Astrocyte (in vitro differentiated cells and primary cell): ENCODE measurements around the gene PRSS36. TPM values are rescaled to one million over a fixed set of nuclear protein-coding genes. Genes with fewer than 3 reads are reported as not detected.

Experiments
- DNase-seq: peaks from one replicate; pipeline ENCODE4 v3.0.0-alpha.2; 2010; ENCODE audit warnings: low read depth
- FAIRE-seq: peaks from 2 replicates; lab custom pipeline; 2011; peaks lifted over from hg19 to GRCh38; lab: Jason Lieb, UNC
- H2AFZ ChIP-seq: 2 replicates; pipeline ENCODE4 v1.6.0; 2012; ENCODE audit warnings: low read depth, low read length, inconsistent platforms
- H3K27ac ChIP-seq: 2 replicates; pipeline ENCODE4 v1.5.1; 2011; ENCODE audit warnings: low read depth, low read length, inconsistent platforms
- H3K27me3 ChIP-seq: 2 replicates; pipeline ENCODE4 v1.6.0; 2011; ENCODE audit warnings: low read length, inconsistent platforms; ENCODE audit not compliant: insufficient read depth
- H3K36me3 ChIP-seq: 2 replicates; pipeline ENCODE4 v1.5.1; 2011; ENCODE audit warnings: low read length, inconsistent platforms; ENCODE audit not compliant: insufficient read depth
- H3K4me1 ChIP-seq: 2 replicates; pipeline ENCODE4 v1.5.1; 2011; ENCODE audit warnings: low read length, inconsistent platforms; ENCODE audit not compliant: insufficient read depth
- H3K4me2 ChIP-seq: 2 replicates; pipeline ENCODE4 v1.6.0; 2012; ENCODE audit warnings: low read length, inconsistent platforms
- H3K4me3 ChIP-seq: 2 replicates; pipeline ENCODE4 v1.5.1; 2011; ENCODE audit warnings: low read depth, mild to moderate bottlenecking, low read length, inconsistent platforms; ENCODE audit not compliant: insufficient read depth
- H3K79me2 ChIP-seq: 2 replicates; pipeline ENCODE4 v1.6.0; 2012; ENCODE audit warnings: mild to moderate bottlenecking, low read length, inconsistent platforms; ENCODE audit not compliant: insufficient read depth
- H3K9ac ChIP-seq: 2 replicates; pipeline ENCODE4 v1.6.0; 2012; ENCODE audit warnings: mild to moderate bottlenecking, low read length, inconsistent platforms
- H3K9me3 ChIP-seq: 2 replicates; pipeline ENCODE4 v1.5.1; 2012; ENCODE audit warnings: low read depth, mild to moderate bottlenecking, low read length, inconsistent platforms; ENCODE audit not compliant: insufficient read depth
- H4K20me1 ChIP-seq: 2 replicates; pipeline ENCODE4 v1.6.0; 2012; ENCODE audit warnings: low read length, inconsistent platforms; ENCODE audit not compliant: insufficient read depth
- H3K27ac Mint-ChIP-seq: one replicate; pipeline ENCODE4 v1.8.0; 2021; ENCODE audit warnings: mild to moderate bottlenecking, mixed read lengths; ENCODE audit not compliant: unreplicated experiment
- H3K27me3 Mint-ChIP-seq: one replicate; pipeline ENCODE4 v1.8.0; 2021; ENCODE audit warnings: low read depth, mixed read lengths; ENCODE audit not compliant: unreplicated experiment
- H3K36me3 Mint-ChIP-seq: one replicate; pipeline ENCODE4 v1.8.0; 2021; ENCODE audit warnings: low read depth, mixed read lengths; ENCODE audit not compliant: unreplicated experiment
- H3K4me1 Mint-ChIP-seq: one replicate; pipeline ENCODE4 v1.8.0; 2021; ENCODE audit warnings: low read depth, mixed read lengths; ENCODE audit not compliant: unreplicated experiment
- H3K4me3 Mint-ChIP-seq: one replicate; pipeline ENCODE4 v1.8.0; 2021; ENCODE audit warnings: mild to moderate bottlenecking, moderate library complexity, mixed read lengths; ENCODE audit not compliant: unreplicated experiment
- H3K9me3 Mint-ChIP-seq: one replicate; pipeline ENCODE4 v1.8.0; 2021; ENCODE audit warnings: mild to moderate bottlenecking, mixed read lengths; ENCODE audit not compliant: unreplicated experiment
- CTCF ChIP-seq: IDR thresholded peaks from 2 replicates; pipeline ENCODE4 v1.5.1; 2011; ENCODE audit warnings: low read depth, mild to moderate bottlenecking, inconsistent platforms, low read length, moderate library complexity; ENCODE audit not compliant: insufficient read depth
- EZH2 ChIP-seq: IDR thresholded peaks from 2 replicates; pipeline ENCODE4 v1.6.1; 2012; ENCODE audit warnings: mild to moderate bottlenecking, low read length, inconsistent platforms; ENCODE audit not compliant: insufficient read depth
- total RNA-seq: library from RNA; stranded (reverse); gene quantifications from 2 replicates; pipeline ENCODE4 v1.2.1, GENCODE V29; 2021

The PRSS36 gene
- total RNA-seq, 1 donor from 2014 or later: 0.41 TPM

DNA sequence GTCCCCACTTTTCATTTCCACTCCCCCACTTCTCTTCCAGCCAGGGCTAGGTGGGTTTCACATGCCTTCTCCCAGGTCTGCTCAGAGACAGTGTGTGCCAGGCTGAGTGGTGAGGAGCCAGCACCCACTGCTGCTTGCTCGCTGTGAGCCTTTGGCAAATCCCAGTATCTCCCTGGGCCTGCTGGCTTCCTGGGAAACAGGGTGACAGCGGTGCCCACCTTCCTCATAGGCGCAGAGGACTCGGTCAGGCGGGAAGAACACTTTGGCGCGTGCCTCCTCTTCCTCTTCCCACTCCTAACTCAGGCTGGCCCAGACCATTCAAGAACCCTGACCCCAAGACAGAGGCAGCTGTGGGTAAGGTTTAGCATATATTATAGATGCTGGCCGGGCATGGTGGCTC lies 60.7 kb downstream of the PRSS36 start:
- H3K4me1 Mint-ChIP-seq: peaks cover 7% of the 10 kb centered on the region
- H3K27me3 ChIP-seq: no peaks in the 10 kb centered on the region
- H3K4me3 Mint-ChIP-seq: no peak overlapping the region
- no peak overlapping the region for H3K4me3 ChIP-seq
- no peaks in the 10 kb centered on the region for H3K27me3 Mint-ChIP-seq
- H3K79me2 ChIP-seq: peaks cover 47% of the 10 kb centered on the region
- no peaks in the 10 kb centered on the region for H3K9me3 ChIP-seq
- DNase-seq: no peak
- H4K20me1 ChIP-seq: peaks cover 27% of the 10 kb centered on the region
- H3K36me3 Mint-ChIP-seq: peaks cover 11% of the 10 kb centered on the region
- H2AFZ ChIP-seq: no peak overlapping the region
- H3K36me3 ChIP-seq: peaks cover 8% of the 10 kb centered on the region
- H3K9me3 Mint-ChIP-seq: no peaks in the 10 kb centered on the region
- FAIRE-seq: no peak
- H3K4me2 ChIP-seq: no peak overlapping the region
- peaks cover 13% of the 10 kb centered on the region for H3K4me1 ChIP-seq
- H3K27ac Mint-ChIP-seq: no peak overlapping the region
- H3K27ac ChIP-seq: no peak overlapping the region
- TF ChIP-seq CTCF: no peak
- no peak for TF ChIP-seq EZH2
- no peak overlapping the region for H3K9ac ChIP-seq

Other genes with a start within 250 kb of the PRSS36 start
- gene FBXL19, start 226.5 kb downstream of the PRSS36 start, total RNA-seq: 42.3 and 42.5 TPM in 2 replicates
- gene ORAI3, start 201.0 kb downstream of the PRSS36 start, total RNA-seq: 21.1 and 22.6 TPM in 2 replicates
- 15.4 and 18.7 TPM in 2 replicates for gene SETD1A, start 192.3 kb downstream of the PRSS36 start, total RNA-seq
- gene HSD3B7, start 164.9 kb downstream of the PRSS36 start, total RNA-seq: 8.3 and 9.0 TPM in 2 replicates
- 10.7 and 11.0 TPM in 2 replicates for gene STX1B, start 139.4 kb downstream of the PRSS36 start, total RNA-seq
- gene STX4, start 116.5 kb downstream of the PRSS36 start, total RNA-seq: 54.9 and 56.0 TPM in 2 replicates
- 18.6 and 21.6 TPM in 2 replicates for gene ZNF668, start 75.8 kb downstream of the PRSS36 start, total RNA-seq
- gene ZNF646, start 75.6 kb downstream of the PRSS36 start, total RNA-seq: 16.5 and 17.2 TPM in 2 replicates
- 3.4 and 7.1 TPM in 2 replicates for gene PRSS53, start 61.1 kb downstream of the PRSS36 start, total RNA-seq
- 133 and 156 TPM in 2 replicates for gene VKORC1, start 55.3 kb downstream of the PRSS36 start, total RNA-seq
- gene BCKDK, start 41.7 kb downstream of the PRSS36 start, total RNA-seq: 44.9 and 47.7 TPM in 2 replicates
- 27.3 and 33.5 TPM in 2 replicates for gene KAT8, start 32.4 kb downstream of the PRSS36 start, total RNA-seq
- 3.9 and 9.5 TPM in 2 replicates for gene PRSS8, start 14.3 kb downstream of the PRSS36 start, total RNA-seq
- gene FUS, start 30.1 kb upstream of the PRSS36 start, total RNA-seq: 250 and 309 TPM in 2 replicates
- 7.3 and 9.0 TPM in 2 replicates for gene PYCARD, start 52.7 kb upstream of the PRSS36 start, total RNA-seq
- gene TRIM72, start 64.1 kb upstream of the PRSS36 start, total RNA-seq: not detected in 2 replicates
- gene PYDC1, start 67.1 kb upstream of the PRSS36 start, total RNA-seq: not detected in 2 replicates
- gene ITGAM, start 109.9 kb upstream of the PRSS36 start, total RNA-seq: 0.20 TPM in 1 of 2 replicates, not detected in the other
- gene ITGAX, start 205.1 kb upstream of the PRSS36 start, total RNA-seq: 0.27 TPM in 1 of 2 replicates, not detected in the other
- not detected in 2 replicates for gene ITGAD, start 243.3 kb upstream of the PRSS36 start, total RNA-seq